Activated naive CD4-positive, alpha-beta T cell treated with anti-CD3 and anti-CD28 coated beads, Interleukin-2, amount 50 U/mL, for 24 hours (primary cell): ENCODE data around the gene PLAC9.
A peak's percentile ranks its signal among the peaks of the same experiment; 100 is the strongest.
"Not testable (repeated sequence)": the region's sequence is repeated elsewhere in the genome, so short reads cannot be mapped to it uniquely, and the experiment has no call there.

Experiments used
- H3K27ac Mint-ChIP-seq: one replicate; pipeline ENCODE4 v1.8.0; 2021; ENCODE audit warnings: mild to moderate bottlenecking, mixed read lengths
- H3K27me3 Mint-ChIP-seq: one replicate; pipeline ENCODE4 v1.8.0; 2021; ENCODE audit warnings: mixed read lengths
- H3K36me3 Mint-ChIP-seq: one replicate; pipeline ENCODE4 v1.8.0; 2021; ENCODE audit warnings: mixed read lengths
- H3K4me1 Mint-ChIP-seq: one replicate; pipeline ENCODE4 v1.8.0; 2021; ENCODE audit warnings: mixed read lengths
- H3K4me3 Mint-ChIP-seq: one replicate; pipeline ENCODE4 v1.8.0; 2021; ENCODE audit warnings: mild to moderate bottlenecking, mixed read lengths
- H3K9me3 Mint-ChIP-seq: one replicate; pipeline ENCODE4 v1.8.0; 2021; ENCODE audit warnings: mixed read lengths

The PLAC9 gene, protein sequence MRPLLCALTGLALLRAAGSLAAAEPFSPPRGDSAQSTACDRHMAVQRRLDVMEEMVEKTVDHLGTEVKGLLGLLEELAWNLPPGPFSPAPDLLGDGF

DNA sequence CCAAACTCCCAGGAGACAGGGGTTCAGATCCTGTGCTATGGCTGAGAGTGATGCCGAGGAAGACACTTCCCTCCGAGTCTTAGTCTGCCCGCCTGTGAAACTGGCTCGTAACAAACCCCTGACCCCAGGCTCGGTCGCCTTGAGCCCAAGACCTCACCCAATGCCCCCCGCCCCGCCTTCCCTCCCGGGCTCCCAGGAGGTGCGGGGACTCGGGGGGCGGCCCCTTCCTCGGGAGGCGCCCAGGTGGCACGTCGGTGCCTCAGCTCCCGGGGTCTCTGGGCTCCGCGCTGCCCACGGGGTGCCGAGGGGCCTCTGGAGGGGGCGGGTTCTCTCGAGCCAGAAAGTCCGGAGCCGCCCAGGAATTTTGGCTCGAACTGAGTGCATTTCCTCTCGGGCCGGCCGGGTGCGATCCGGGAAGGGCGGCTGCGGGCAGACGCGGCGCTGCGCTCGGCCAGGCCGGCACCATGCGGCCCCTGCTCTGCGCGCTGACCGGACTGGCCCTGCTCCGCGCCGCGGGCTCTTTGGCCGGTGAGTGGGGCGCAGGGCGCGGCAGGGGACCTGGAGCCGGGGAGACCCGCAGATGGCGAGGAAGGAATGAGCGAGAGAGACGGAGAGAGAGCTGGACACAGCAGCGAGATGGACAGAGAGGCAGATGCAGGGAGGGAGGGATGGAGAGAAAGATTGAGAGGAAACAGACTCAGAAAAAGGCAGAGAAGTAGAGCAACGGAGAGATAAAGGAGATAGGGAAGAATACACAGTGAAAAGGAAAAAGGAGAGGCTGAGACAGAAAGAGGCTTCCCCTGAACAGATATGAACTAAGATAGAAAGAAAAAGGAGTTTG lies at the start of gene PLAC9:
Gene PLAC9, plus strand, starts transcription at position 432 of the 841 bp plus-strand sequence. Its CDS starts 33 bp downstream, at position 465.
- H3K27ac Mint-ChIP-seq = no peak within 1 kb of the TSS
- peaks cover 18% of the 10 kb centered on the region for H3K27me3 Mint-ChIP-seq
- no peaks in the 10 kb centered on the region for H3K9me3 Mint-ChIP-seq
- H3K36me3 Mint-ChIP-seq = no peaks in the 10 kb centered on the region
- H3K4me3 Mint-ChIP-seq = no peak within 1 kb of the TSS
- peaks cover 4% of the 10 kb centered on the region for H3K4me1 Mint-ChIP-seq

DNA sequence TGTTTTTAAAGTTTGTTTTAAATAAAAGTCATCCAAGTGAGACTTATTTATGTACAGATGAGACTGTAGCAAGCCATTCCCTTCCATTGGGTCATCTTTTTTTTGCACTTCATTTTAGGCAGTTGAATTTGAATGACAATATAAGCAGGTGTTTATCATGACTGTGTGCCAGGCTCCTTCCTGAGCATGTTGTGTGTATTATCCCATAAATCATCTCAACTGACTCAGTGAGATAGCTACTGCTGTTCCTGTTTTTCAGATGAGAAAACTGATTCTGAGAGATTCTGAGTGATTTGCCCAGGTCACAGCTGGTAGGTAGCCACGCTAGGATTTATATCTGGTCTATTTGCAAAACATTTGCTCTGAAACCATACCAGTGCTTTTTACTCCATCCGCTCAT lies 42.4 kb upstream of the PLAC9 start:
- H3K4me1 Mint-ChIP-seq = no peaks in the 10 kb centered on the region
- no peaks in the 10 kb centered on the region for H3K27me3 Mint-ChIP-seq
- no peaks in the 10 kb centered on the region for H3K9me3 Mint-ChIP-seq
- H3K36me3 Mint-ChIP-seq = no peaks in the 10 kb centered on the region
- H3K4me3 Mint-ChIP-seq = no peak overlapping the region
- H3K27ac Mint-ChIP-seq = peak overlapping the region; percentile 12

DNA sequence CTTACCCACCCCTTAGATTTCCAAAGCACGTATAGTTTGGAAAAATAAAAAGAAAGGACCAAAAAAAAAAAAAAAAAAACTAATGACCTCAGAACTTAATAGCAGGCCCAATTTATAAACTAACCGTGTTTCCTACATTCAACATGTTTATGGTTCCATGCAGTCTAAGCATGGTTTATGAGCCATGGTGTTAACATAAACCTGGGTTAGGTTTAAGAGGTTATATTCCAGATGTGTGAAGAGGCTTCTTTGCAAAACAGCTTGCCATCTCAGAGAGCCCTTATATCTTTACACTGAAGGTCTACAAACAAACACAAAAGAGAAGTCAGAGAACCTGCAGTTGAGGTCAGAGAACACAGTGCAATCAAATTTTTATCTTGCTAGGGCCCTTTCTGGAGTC lies 38.3 kb upstream of the PLAC9 start:
- H3K4me3 Mint-ChIP-seq = no peak overlapping the region
- no peaks in the 10 kb centered on the region for H3K36me3 Mint-ChIP-seq
- no peaks in the 10 kb centered on the region for H3K27me3 Mint-ChIP-seq
- no peak overlapping the region for H3K27ac Mint-ChIP-seq
- no peaks in the 10 kb centered on the region for H3K4me1 Mint-ChIP-seq
- no peaks in the 10 kb centered on the region for H3K9me3 Mint-ChIP-seq

DNA sequence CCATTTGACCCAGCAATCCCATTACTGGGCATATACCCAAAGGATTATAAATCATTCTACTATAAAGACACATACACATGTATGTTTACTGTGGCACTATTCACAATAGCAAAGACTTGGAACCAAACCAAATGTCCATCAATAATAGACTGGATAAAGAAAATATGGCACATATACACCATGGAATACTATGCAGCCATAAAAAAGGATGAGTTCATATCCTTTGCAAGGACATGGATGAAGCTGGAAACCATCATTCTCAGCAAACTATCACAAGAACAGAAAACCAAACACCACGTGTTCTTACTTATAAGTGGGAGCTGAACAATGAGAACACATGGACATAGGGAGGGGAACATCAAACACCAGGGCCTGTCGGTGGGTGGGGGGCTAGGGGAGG lies 34.3 kb upstream of the PLAC9 start:
- not testable (repeated sequence) for H3K27me3 Mint-ChIP-seq, H3K9me3 Mint-ChIP-seq, H3K4me3 Mint-ChIP-seq, H3K36me3 Mint-ChIP-seq, H3K4me1 Mint-ChIP-seq, H3K27ac Mint-ChIP-seq

DNA sequence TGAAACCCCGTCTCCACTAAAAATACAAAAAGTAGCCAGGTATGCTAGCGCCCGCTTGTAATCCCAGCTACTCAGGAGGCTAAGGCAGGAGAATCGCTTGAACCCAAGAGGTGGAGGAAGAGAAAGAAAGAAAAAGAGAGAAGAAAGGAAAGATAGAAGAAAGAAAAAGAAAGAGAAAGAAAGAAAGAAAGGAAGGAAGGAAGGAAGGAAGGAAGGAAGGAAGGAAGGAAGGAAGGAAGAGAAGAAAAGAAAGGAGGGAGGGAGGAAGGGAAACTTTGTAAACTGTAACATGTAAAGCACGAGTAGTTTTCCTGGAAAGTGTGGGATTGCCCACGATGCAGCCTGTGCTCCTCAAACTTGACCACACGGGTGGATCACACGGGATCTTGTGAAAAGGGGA lies 33.2 kb upstream of the PLAC9 start:
- H3K27me3 Mint-ChIP-seq, H3K36me3 Mint-ChIP-seq, H3K4me1 Mint-ChIP-seq, H3K4me3 Mint-ChIP-seq, H3K9me3 Mint-ChIP-seq, H3K27ac Mint-ChIP-seq: not testable (repeated sequence)

DNA sequence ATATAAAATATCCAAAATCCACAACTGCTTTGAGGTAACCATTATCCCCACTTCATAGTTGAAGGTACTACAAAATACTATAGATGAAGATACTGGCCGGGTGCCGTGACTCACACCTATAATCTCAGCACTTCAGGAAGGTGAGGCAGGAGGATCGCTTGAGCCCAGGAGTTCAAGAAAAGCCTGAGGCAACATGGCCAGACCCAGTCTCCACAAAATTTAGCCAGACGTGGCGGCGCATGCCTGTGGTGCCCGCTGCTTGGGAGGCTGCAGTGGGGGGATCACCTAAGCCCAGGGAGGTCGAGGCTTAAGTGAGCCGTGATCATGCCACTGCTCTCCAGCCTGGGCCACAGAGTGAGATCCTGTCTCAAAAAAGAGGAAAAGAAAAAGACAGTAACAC lies 32.4 kb upstream of the PLAC9 start:
- peaks cover 10% of the 10 kb centered on the region for H3K4me1 Mint-ChIP-seq
- H3K9me3 Mint-ChIP-seq = no peaks in the 10 kb centered on the region
- no peaks in the 10 kb centered on the region for H3K36me3 Mint-ChIP-seq
- no peaks in the 10 kb centered on the region for H3K27me3 Mint-ChIP-seq
- no peak overlapping the region for H3K4me3 Mint-ChIP-seq
- H3K27ac Mint-ChIP-seq = no peak overlapping the region

DNA sequence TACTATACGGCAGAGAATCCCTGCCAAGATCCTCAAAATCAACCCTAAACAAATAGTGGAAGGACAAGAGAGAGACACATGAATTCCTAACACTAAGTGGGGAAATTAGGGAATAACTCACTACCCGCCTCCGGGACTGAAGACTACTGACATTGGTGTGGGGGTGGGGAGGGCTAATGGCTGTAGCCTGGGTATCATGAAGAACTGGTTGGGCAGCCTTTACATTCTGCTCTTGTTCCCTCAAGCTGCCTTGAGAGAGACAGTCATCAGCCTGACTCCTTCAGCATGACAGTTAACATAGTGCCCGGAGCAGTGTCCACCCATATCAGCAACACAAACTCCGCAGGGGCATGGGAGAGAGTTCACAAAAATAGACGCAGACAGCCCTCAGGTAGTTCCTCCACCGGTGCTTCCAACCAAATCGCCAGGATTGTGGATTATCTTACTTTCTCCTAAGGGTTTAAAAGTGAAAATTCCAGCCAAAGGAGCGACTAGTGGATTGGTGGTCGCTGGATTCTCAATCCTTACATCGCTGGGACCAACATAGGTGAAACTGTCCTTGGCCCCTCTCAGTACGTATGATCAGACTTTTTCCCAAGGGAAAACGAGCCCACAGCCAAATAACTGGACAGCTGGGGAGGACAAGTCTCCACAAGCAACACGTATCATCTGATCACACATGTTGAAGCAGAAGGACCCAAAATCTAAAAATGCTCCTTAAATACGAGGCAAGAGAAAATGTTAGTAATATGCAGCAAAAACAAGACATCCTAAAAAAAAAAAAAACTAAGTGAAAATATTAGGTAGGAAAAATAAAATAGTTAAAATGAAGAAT lies 31.5 kb upstream of the PLAC9 start:
- Mint-ChIP-seq H3K36me3 (no peaks in the 10 kb centered on the region), H3K4me3 (no peak overlapping the region), H3K27ac (no peak overlapping the region), H3K27me3 (no peaks in the 10 kb centered on the region), H3K9me3 (no peaks in the 10 kb centered on the region), H3K4me1 (peaks cover 10% of the 10 kb centered on the region)

DNA sequence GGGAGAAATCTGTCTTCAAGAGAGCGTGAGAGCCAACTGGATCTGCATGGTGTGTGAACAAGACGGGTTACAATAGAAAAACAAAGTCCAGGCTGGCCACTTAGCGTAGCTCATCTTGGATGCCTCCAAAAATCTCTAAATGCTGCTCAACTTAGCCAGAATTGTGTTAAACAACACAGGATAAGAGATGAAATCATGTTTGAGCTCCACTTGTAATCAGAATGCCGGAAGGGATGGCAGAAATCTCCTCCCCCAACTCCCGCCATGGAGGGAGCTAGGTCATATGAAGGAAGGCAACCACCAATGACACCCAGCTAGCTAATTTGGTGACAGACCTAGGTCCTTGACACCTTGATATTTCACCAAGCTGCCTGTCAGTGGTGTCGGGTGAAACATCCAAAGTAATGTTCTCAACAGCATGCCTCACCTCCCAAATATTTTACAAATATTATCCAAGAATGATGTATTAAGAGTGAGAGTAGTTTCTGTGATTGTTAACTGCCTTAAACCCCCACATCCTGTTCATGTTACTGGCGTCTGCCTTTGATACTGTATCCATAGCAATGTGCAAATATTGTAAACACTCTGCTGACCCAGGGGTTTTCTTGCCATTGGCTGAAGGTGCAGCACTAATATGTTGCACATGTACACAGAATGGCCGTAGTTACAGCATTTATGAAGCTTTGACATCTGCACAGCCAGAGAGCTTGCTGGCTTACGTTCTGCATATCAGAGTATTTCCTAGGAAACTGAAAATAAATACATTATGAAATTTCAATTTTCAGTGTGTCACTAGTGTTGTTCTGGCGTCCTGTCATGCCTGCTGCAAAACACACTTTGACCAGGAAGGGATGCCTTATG lies 28.2 kb upstream of the PLAC9 start:
- Mint-ChIP-seq H3K27me3 (no peaks in the 10 kb centered on the region), H3K4me1 (peaks cover 10% of the 10 kb centered on the region), H3K9me3 (peaks cover 8% of the 10 kb centered on the region), H3K27ac (no peak overlapping the region), H3K4me3 (no peak overlapping the region), H3K36me3 (peaks cover 4% of the 10 kb centered on the region)

DNA sequence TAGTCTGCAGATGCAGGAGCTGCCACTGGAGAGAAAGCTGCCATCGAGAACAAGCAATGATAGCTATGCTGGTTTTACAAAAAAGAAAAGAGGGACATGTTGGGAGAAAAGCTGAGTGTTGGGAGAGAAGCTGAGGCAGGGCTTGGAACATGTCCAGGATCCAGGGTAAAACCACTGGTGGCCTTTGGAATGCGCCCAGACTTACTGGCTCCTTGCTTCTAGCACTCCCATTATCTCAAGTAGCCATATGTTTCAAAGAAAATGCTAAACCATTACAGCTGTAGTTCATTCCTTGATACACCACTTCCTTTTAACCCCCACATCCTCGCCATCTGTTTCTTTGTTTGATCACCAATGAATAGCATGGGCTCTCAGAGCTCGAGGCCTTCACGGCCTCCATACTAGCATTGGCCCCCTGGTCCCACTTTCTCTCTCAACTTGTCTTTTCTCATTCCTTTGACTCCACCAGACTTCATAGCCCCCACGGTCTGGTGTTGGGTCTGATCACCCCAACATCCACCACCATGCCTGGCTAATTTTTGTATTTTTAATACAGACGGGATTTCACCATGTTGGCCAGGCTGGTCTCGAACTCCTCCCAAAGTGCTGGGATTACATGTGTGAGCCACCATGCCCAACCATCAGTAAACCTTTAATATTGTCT lies 23.8 kb upstream of the PLAC9 start:
- H3K27ac Mint-ChIP-seq = no peak overlapping the region
- no peak overlapping the region for H3K4me3 Mint-ChIP-seq
- H3K4me1 Mint-ChIP-seq = peaks cover 10% of the 10 kb centered on the region
- H3K27me3 Mint-ChIP-seq = no peaks in the 10 kb centered on the region
- peaks cover 5% of the 10 kb centered on the region for H3K36me3 Mint-ChIP-seq
- H3K9me3 Mint-ChIP-seq = peaks cover 8% of the 10 kb centered on the region

DNA sequence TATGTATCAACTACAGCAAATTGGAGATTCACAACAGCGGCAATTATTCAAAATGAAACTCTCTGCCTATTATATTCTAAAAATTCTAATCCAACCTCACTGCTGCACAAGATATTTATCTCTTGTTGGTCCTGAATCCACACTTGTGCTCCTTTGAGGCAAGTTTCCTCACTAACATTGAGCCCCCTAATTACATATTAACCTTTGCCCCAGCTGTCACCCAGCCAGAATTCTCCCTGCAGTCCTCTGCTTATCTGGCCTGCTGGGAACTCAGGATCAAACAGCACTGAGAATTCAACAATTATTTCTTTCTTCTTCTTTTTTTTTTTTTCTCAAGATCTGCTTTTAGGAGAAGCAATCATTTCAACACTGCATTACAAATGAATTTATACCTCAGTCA lies 21.5 kb upstream of the PLAC9 start:
- H3K27me3 Mint-ChIP-seq = no peaks in the 10 kb centered on the region
- peaks cover 5% of the 10 kb centered on the region for H3K36me3 Mint-ChIP-seq
- H3K4me1 Mint-ChIP-seq = no peaks in the 10 kb centered on the region
- peaks cover 8% of the 10 kb centered on the region for H3K9me3 Mint-ChIP-seq
- H3K4me3 Mint-ChIP-seq = no peak overlapping the region
- no peak overlapping the region for H3K27ac Mint-ChIP-seq

DNA sequence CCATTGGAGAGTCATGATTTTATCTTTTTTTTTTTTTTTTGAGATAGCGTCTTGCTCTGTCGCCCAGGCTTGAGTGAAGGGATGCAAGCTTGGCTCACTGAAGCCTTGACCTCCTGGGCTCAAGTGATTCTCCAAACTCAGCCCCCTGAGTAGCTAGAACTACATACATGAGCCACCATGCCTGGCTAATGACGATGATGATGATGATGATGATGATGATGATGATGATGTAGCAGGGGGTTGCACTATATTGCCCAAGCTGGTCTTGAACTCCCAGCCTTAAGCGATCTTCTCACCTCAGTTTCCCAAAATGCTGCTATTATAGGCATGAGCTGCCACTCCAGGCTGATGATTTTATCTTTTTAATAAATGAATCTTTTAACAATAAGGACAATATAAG lies 13.9 kb upstream of the PLAC9 start:
- H3K4me3 Mint-ChIP-seq = no peak overlapping the region
- H3K36me3 Mint-ChIP-seq = no peaks in the 10 kb centered on the region
- H3K4me1 Mint-ChIP-seq = no peaks in the 10 kb centered on the region
- peaks cover 1% of the 10 kb centered on the region for H3K27me3 Mint-ChIP-seq
- H3K9me3 Mint-ChIP-seq = no peaks in the 10 kb centered on the region
- no peak overlapping the region for H3K27ac Mint-ChIP-seq

DNA sequence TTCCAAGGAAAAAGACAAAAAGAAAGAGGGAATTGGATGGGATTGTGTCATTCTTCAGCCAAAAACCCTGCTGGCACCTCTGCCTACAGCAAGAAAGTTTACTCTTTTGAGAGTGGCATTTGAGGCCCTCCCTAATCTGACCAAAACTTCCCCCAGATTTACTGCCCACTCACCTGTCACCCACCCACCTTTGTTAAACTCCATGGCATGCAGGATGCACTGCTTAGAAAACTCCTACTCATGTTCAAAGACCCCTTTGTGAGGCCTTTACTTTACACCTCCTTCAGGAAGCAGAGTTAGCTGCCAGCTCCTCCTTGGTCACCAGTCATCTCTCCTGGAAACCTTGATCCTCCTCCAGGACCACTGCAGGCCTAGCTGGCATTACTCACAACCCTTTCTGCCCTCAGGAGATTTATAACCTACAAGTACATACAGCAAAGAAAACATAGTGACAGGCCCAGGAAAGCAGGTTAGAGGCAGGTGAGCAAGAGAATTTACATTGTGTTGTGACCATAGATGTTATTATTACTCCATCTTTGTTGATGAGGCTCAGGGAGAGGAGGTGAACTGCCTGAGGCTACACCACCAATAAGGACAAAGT lies 10.3 kb upstream of the PLAC9 start:
- Mint-ChIP-seq H3K4me3 (no peak overlapping the region), H3K27me3 (peaks cover 2% of the 10 kb centered on the region), H3K9me3 (no peaks in the 10 kb centered on the region), H3K4me1 (no peaks in the 10 kb centered on the region), H3K36me3 (no peaks in the 10 kb centered on the region), H3K27ac (no peak overlapping the region)

DNA sequence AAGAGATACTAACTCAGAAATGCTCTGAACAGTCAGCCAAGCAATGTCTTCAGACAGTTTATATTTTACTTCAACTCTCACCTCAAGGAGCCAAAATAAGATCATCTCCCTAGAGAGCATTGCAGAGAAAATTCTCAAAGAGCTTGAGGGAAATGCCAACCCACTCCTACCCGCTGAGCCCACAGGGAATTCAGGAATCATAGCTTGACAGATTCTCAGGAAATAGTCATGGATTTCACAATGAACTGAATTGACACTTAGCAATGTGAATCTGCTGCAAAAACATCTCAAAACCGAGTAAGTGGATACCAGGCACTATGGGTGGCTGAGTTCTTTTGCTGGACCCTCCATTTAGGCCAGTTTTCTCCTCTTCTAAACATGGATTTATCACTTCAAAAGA lies 9.8 kb upstream of the PLAC9 start:
- H3K4me1 Mint-ChIP-seq = no peaks in the 10 kb centered on the region
- no peaks in the 10 kb centered on the region for H3K9me3 Mint-ChIP-seq
- peaks cover 2% of the 10 kb centered on the region for H3K27me3 Mint-ChIP-seq
- no peaks in the 10 kb centered on the region for H3K36me3 Mint-ChIP-seq
- H3K4me3 Mint-ChIP-seq = no peak overlapping the region
- no peak overlapping the region for H3K27ac Mint-ChIP-seq

DNA sequence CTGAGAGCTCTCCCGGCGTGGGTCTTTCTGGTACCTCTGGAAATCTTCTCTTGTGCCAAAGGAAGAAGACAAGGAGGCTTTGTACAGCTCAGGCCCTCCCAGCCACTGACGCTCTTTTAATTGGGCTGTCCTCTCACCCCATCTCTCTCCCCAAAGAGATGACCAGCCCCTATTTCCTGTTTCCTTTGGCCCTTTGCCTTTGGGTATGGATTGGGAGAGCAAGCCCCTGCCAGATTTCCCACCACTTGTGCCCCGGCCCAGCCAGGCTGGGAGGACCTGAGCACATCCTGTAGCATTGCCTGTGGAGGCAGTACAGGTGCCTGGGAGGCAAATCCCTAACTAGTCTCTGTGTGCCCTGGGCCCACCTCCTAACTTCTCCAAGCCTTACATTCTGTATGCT lies 5.7 kb upstream of the PLAC9 start:
- Mint-ChIP-seq H3K27ac (no peak overlapping the region), H3K36me3 (no peaks in the 10 kb centered on the region), H3K4me1 (no peaks in the 10 kb centered on the region), H3K9me3 (no peaks in the 10 kb centered on the region), H3K4me3 (no peak overlapping the region), H3K27me3 (peaks cover 8% of the 10 kb centered on the region)

DNA sequence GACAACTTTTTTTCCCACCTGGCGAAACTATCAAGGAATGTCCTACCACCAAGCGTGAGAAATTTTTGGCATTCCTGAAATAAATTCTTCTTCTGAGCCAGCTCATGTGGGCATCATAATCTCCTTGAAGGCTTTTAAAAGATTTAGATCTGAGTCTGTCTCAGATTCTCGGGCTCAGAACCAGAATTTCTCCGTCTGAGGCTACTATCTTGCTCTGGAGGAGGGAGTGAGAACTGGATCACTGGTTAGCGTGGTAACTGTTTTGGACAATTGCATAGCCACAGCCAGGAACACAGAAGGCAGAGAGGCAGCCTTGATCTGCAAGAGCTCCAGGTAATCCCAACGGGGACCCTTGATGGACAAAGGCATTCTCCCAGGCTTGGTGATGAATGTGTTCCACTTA lies 1.0 kb upstream of the PLAC9 start:
- Mint-ChIP-seq H3K9me3 (no peaks in the 10 kb centered on the region), H3K4me1 (peaks cover 4% of the 10 kb centered on the region), H3K4me3 (no peak overlapping the region), H3K27ac (no peak overlapping the region), H3K36me3 (no peaks in the 10 kb centered on the region), H3K27me3 (peaks cover 18% of the 10 kb centered on the region)
